DMS 273 (cell line): ENCODE measurements around the gene LPIN2.
"Not testable (repeated sequence)": the region's sequence is repeated elsewhere in the genome, so short reads cannot be mapped to it uniquely, and the experiment has no call there.

Source experiments
- DNase-seq: peaks from one replicate; lab custom pipeline; 2025; ENCODE audit not compliant: unreplicated experiment; lab: John Stamatoyannopoulos, UW

The LPIN2 gene

GRCh38 chr18:3013024-3013804 lies at the start of gene LPIN2:
TSS of gene LPIN2 (minus strand) at chr18:3013144. CDS start at chr18:2960840, 52,304 bp downstream.
- DNase-seq = peak; percentile 99

GRCh38 chr18:3061581-3062312 lies 48.8 kb upstream of the LPIN2 start:
- DNase-seq = no peak

GRCh38 chr18:3060667-3061580 lies 48.0 kb upstream of the LPIN2 start:
- no peak for DNase-seq

- no peak for DNase-seq
These were observed 46.3 kb upstream of the LPIN2 start for GRCh38 chr18:3059272-3059671.

- no peak for DNase-seq
These were observed 45.6 kb upstream of the LPIN2 start for GRCh38 chr18:3058328-3059191.

- no peak for DNase-seq
These were observed 44.6 kb upstream of the LPIN2 start for GRCh38 chr18:3057526-3057925.

- no peak for DNase-seq
These were observed 43.4 kb upstream of the LPIN2 start for GRCh38 chr18:3056311-3056710.

- DNase-seq = no peak
These were observed 42.9 kb upstream of the LPIN2 start for GRCh38 chr18:3055816-3056215.

GRCh38 chr18:3055186-3055728 lies 42.3 kb upstream of the LPIN2 start:
- no peak for DNase-seq

GRCh38 chr18:3054780-3055179 lies 41.8 kb upstream of the LPIN2 start:
- DNase-seq = no peak

GRCh38 chr18:3054214-3054613 lies 41.3 kb upstream of the LPIN2 start:
- no peak for DNase-seq

GRCh38 chr18:3053081-3053480 lies 40.1 kb upstream of the LPIN2 start:
- no peak for DNase-seq

GRCh38 chr18:3052411-3052758 lies 39.4 kb upstream of the LPIN2 start:
- DNase-seq = no peak

- DNase-seq = no peak
These were observed 38.9 kb upstream of the LPIN2 start for GRCh38 chr18:3051718-3052410.

- DNase-seq = not testable (repeated sequence)
These were observed 37.0 kb upstream of the LPIN2 start for GRCh38 chr18:3049897-3050454.

- no peak for DNase-seq
These were observed 35.9 kb upstream of the LPIN2 start for GRCh38 chr18:3048820-3049349.

GRCh38 chr18:3048121-3048520 lies 35.2 kb upstream of the LPIN2 start:
- peak; percentile 83 for DNase-seq

GRCh38 chr18:3046216-3046808 lies 33.4 kb upstream of the LPIN2 start:
- no peak for DNase-seq
